GM12892 (cell line): Measurements from ENCODE around the gene HOXB9.
A peak's percentile ranks its signal among the peaks of the same experiment; 100 is the strongest.

Source experiments
- DNase-seq: peaks from one replicate; pipeline ENCODE4 v3.0.0; 2011; ENCODE audit not compliant: insufficient read length
- FAIRE-seq: peaks from 2 replicates; lab custom pipeline; 2011; peaks lifted over from hg19 to GRCh38; lab: Jason Lieb, UNC
- POLR2A ChIP-seq: IDR thresholded peaks from 2 replicates; pipeline ENCODE4 v1.6.1; 2011; ENCODE audit warnings: low read depth, low read length, control low read depth
- POLR2AphosphoS5 ChIP-seq: IDR thresholded peaks from 2 replicates; pipeline ENCODE4 v1.6.1; 2011; ENCODE audit warnings: low read depth, low read length, control low read depth
- TAF1 ChIP-seq: IDR thresholded peaks from 2 replicates; pipeline ENCODE4 v1.6.1; 2011; ENCODE audit warnings: low read depth, mild to moderate bottlenecking, control low read depth, low read length, borderline replicate concordance

Gene HOXB9

GRCh38 chr17:48578616-48579470 lies 47.3 kb downstream of the HOXB9 start:
- FAIRE-seq (peak; percentile 87), DNase-seq (peak; percentile 55)
- no peak for TF ChIP-seq TAF1
- TF ChIP-seq POLR2A: peak; percentile 15; the same call in 1 of the 2 replicates

- DNase-seq (peak; percentile 76), FAIRE-seq (peak; percentile 71)
- TF ChIP-seq POLR2A (peak; percentile 45; the same call in 1 of the 2 replicates), POLR2AphosphoS5 (no peak; the same call in 1 of the 2 replicates)
Measured at GRCh38 chr17:48577946-48578615, 48.1 kb downstream of the HOXB9 start, which contains the start of gene HOXB4. Gene HOXB4 (minus strand): TSS chr17:48578350. CDS start chr17:48578319, 31 bp downstream.

- no peak for FAIRE-seq
- no peak for DNase-seq
- TF ChIP-seq POLR2AphosphoS5: no peak
- TF ChIP-seq TAF1: no peak
- TF ChIP-seq POLR2A: no peak
Measured at GRCh38 chr17:48577330-48577945, 48.7 kb downstream of the HOXB9 start.

GRCh38 chr17:48576479-48577309 lies 49.5 kb downstream of the HOXB9 start:
- DNase-seq (no peak), FAIRE-seq (no peak)
- TF ChIP-seq POLR2AphosphoS5 (no peak), TAF1 (no peak), POLR2A (no peak)

- FAIRE-seq (peak; percentile 48), DNase-seq (no peak)
Measured at GRCh38 chr17:48575673-48576478, 50.3 kb downstream of the HOXB9 start.

GRCh38 chr17:48575066-48575582 lies 51.0 kb downstream of the HOXB9 start:
- TF ChIP-seq TAF1: no peak
- TF ChIP-seq POLR2AphosphoS5: no peak
- TF ChIP-seq POLR2A: no peak
- DNase-seq: no peak
- FAIRE-seq: peak; percentile 9

More at GRCh38 chr17:48575673-48576478, 50.3 kb downstream of the HOXB9 start:
- TF ChIP-seq TAF1 (no peak), POLR2A (no peak)

- TF ChIP-seq POLR2A (no peak), POLR2AphosphoS5 (no peak), TAF1 (no peak)
- no peak for FAIRE-seq
- no peak for DNase-seq
Measured at GRCh38 chr17:48574505-48575065, 51.6 kb downstream of the HOXB9 start.

GRCh38 chr17:48571826-48572417 lies 54.2 kb downstream of the HOXB9 start:
- no peak for DNase-seq
- TF ChIP-seq TAF1 (no peak), POLR2AphosphoS5 (no peak), POLR2A (no peak)
- no peak for FAIRE-seq
